Psoas muscle (tissue), 8 donors: ENCODE data around the gene NUP88. TPM values are rescaled to one million over a fixed set of nuclear protein-coding genes. Genes with fewer than 3 reads are reported as not detected.
"Not testable (repeated sequence)": the region's sequence is repeated elsewhere in the genome, so short reads cannot be mapped to it uniquely, and the experiment has no call there.

Experiments used
- ATAC-seq, 4 donors: fragments of 200-7000 bp; cut with Tn5 transposase; one replicate each; pipeline ENCODE4 v1.9.1; 2020; ENCODE audit warnings: moderate library complexity in 3 of 4, mild to moderate bottlenecking in 2 of 4
- DNase-seq, 2 donors: peaks; one replicate each; pipeline ENCODE4 v3.0.0-alpha.2; 2020
- H3K27ac ChIP-seq: fragments of 200-600 bp; one replicate; pipeline ENCODE4 v1.8.0; 2022
- H3K27me3 ChIP-seq, 3 donors: fragments of 200-600 bp in 1 of 3; one replicate each; pipeline versions ENCODE4 v1.6.1 to v1.8.0; 2013 to 2022; ENCODE audit warnings: low read length in 2 of 3, mild to moderate bottlenecking in 2 of 3, moderate library complexity in 1 of 3; ENCODE audit not compliant: insufficient read depth in 3 of 3
- H3K36me3 ChIP-seq, 2 donors: fragments of 200-600 bp in 1 of 2; one replicate each; pipeline versions ENCODE4 v1.6.1 to v1.8.0; 2013 to 2022; ENCODE audit warnings: low read depth in 1 of 2, mild to moderate bottlenecking in 1 of 2, moderate library complexity in 1 of 2; ENCODE audit not compliant: insufficient read depth in 1 of 2
- H3K4me1 ChIP-seq: fragments of 200-600 bp; one replicate; pipeline ENCODE4 v1.8.0; 2022
- H3K4me3 ChIP-seq: fragments of 200-600 bp; one replicate; pipeline ENCODE4 v1.8.0; 2022; ENCODE audit warnings: mild to moderate bottlenecking
- H3K9me3 ChIP-seq: fragments of 200-600 bp; one replicate; pipeline ENCODE4 v1.8.0; 2022
- WGBS, 3 donors: extraction: QIAGEN DNeasy Blood & Tissue Kit; methylation state at CpG; one replicate each; pipeline versions ENCODE4 v1.1.6 to v1.1.7; 2013; 5-methylcytosine and 5-hydroxymethylcytosine counted together
- intact Hi-C, 2 donors: fragments of 100-400 bp; cut with DNase I; formaldehyde crosslinking; loops; one replicate each; pipeline versions ENCODE4 v1.11.0 to v1.14.2; 2022
- polyA plus RNA-seq, 3 donors: library from polyadenylated mRNA; stranded (reverse); fragments of 200-250 nt; gene quantifications; one replicate each; pipeline ENCODE4 v1.2.3, GENCODE V29; 2013
- total RNA-seq, 4 donors: library from RNA; stranded (reverse); fragmentation: NEBNext Ultra II Directional in 2 of 4; extraction: Animal tissue kit (Norgen Biotek cat#: 25700) in 2 of 4; gene quantifications; one replicate each; pipeline versions ENCODE4 v1.2.1 to v1.2.4, GENCODE V29; 2021 to 2023
- TF ChIP-seq, protein P1 (sequence below): fragments of 200-600 bp; IDR thresholded peaks from one replicate; pipeline ENCODE4 v1.8.0; 2022; ENCODE audit warnings: antibody characterized with exemption
- donor health status: healthy with polysubstance abuse.
- donor health status: DM: no; HTN: no; CAD: no; lungs with moderate emphysema.
- donor health status: Bipolar disorder and iron deficiency.
- donor health status: healthy.
- donor health status: DM: yes; HTN: yes; CAD: no.
- donor health status: DM: no; HTN: no; CAD: no.
- donor health status: DM: no; HTN: no; CAD: no.
- donor health status: DM: yes; HTN: yes; CAD: no.

Gene NUP88
- total and polyA plus RNA-seq, 7 donors = 54.4 to 106 (median 82.6) TPM

DNA sequence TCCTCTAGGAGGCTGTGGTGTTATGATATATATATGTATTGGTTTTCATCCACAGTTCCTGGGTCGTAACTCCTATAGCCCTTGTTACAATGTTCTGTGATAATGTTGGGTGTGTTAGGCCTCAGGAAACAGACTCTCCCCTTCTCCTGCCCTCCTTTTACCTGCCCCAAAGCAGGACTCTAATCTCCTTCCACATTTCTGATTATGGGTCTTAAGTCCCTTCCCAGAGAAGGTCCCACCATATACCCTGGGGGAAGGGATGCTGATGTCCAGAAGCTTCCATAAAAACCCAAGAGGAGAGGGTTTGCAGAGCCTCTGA is 19.9 kb upstream of the NUP88 start:
- ATAC-seq = peak in 1 of 4 donors; percentile 11
- WGBS, 3 donors = 7 to 21% (median 7%) methylated on average over 1 of the region's 1 CpG
- no peaks in the 10 kb centered on the region for H3K27me3 ChIP-seq
- H3K36me3 ChIP-seq = peaks cover 12 to 63% of the 10 kb centered on the region in 2 donors
- intact Hi-C loops = loop anchor here (1.0 to 10.0 kb wide), 2 partner anchors 185 to 190 kb away; no protein-coding TSS in a partner anchor
- no peak for DNase-seq
- H3K9me3 ChIP-seq = no peaks in the 10 kb centered on the region
- peaks cover 6% of the 10 kb centered on the region for H3K4me1 ChIP-seq
- TF ChIP-seq, protein P1, sequence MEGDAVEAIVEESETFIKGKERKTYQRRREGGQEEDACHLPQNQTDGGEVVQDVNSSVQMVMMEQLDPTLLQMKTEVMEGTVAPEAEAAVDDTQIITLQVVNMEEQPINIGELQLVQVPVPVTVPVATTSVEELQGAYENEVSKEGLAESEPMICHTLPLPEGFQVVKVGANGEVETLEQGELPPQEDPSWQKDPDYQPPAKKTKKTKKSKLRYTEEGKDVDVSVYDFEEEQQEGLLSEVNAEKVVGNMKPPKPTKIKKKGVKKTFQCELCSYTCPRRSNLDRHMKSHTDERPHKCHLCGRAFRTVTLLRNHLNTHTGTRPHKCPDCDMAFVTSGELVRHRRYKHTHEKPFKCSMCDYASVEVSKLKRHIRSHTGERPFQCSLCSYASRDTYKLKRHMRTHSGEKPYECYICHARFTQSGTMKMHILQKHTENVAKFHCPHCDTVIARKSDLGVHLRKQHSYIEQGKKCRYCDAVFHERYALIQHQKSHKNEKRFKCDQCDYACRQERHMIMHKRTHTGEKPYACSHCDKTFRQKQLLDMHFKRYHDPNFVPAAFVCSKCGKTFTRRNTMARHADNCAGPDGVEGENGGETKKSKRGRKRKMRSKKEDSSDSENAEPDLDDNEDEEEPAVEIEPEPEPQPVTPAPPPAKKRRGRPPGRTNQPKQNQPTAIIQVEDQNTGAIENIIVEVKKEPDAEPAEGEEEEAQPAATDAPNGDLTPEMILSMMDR = no peak
- H3K27ac ChIP-seq = peak overlapping the region; percentile 84
- peak overlapping the region; percentile 90 for H3K4me3 ChIP-seq

DNA sequence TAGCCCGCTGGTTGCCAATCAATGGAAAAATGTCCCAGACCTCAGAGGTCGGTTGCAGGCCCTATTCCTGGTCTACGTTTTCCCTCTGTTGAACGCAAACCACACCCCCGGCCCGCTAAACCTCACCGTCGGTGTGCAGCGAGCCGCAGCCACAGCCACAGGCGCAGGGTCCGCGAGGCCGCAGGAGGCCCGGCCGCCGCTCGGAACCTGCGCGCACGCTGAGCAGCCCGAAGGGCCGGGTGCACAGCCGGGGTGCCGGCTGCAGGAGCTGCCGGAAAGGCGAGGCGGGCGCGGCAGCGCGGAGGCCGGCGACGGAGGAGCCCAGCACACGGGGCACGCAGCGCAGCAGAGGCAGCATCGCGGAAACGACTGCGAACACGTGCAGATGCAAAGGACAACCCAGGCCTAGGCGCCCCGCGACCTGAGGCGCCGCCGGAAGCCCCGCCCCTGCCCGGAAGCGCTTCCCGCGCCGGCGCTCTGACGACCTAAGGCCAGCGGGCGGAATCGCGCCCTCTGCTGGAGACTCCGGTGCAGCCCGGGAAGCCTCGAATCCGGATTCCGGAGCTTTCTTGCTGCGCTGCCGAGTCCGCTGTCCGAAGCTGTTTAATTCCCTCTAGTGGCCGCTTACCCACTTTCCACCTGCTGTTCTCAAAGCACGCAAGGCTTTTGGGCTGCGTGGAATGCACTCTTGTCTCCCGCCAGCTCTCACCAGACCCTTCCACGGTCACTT is 19.4 kb upstream of the NUP88 start, which contains the start of gene C1QBP:
TSS of gene C1QBP (minus strand) at position 440 of the 730 bp plus-strand sequence. CDS start at position 358, 82 bp downstream.
- Histone ChIP-seq H3K9me3 (no peaks in the 10 kb centered on the region), H3K4me1 (peaks cover 6% of the 10 kb centered on the region), H3K27ac (peak within 1 kb of the TSS; percentile 84), H3K4me3 (peak within 1 kb of the TSS; percentile 90), H3K36me3 (peaks cover 15 to 63% of the 10 kb centered on the region in 2 donors), H3K27me3 (no peaks in the 10 kb centered on the region)
- peak; percentile 95 to 98 (median 96) for ATAC-seq
- WGBS, 3 donors = 0 to 1% (median 0%) methylated on average over 60 to 75 of the region's 75 CpGs
- TF ChIP-seq, protein P1 = peak; percentile 99
- intact Hi-C loops = loop anchor here (1.0 to 10.0 kb wide), 2 partner anchors 184 to 190 kb away; no protein-coding TSS in a partner anchor
- peak; percentile 93 to 95 for DNase-seq

DNA sequence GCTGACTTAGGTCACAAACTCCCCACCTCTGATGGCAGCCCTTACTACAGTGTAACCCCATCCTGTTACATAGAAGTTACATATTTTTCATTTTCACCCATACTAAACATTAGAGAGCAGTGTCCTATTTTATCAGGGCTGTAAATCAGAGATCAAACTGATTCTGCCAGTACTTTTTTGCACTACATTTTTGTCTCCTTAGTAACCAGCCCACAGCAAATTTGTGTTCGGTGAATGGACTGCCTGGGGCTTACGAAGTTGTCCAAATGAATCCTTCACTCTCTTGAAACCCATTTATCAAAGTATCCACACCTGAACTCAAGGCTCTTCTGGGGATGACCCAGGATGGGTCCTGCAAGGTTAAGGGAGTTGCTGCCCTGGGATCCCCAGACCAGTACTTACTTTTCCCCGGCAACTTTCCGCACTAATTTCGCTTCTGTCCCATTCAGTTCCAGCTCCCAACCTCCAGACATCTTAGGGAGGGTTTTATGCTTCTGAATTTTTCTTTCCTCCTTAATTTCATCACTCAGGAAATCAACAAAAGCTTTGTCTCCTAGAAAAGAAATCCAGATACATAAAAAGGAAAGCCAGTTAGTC is 18.4 kb upstream of the NUP88 start:
- DNase-seq (no peak), ATAC-seq (no peak)
- no peaks in the 10 kb centered on the region for H3K27me3 ChIP-seq
- peaks cover 18 to 65% of the 10 kb centered on the region in 2 donors for H3K36me3 ChIP-seq
- no peaks in the 10 kb centered on the region for H3K9me3 ChIP-seq
- intact Hi-C loops = loop anchor here in 1 of 2 donors (10.0 kb wide), 1 partner anchor 183 kb away; no protein-coding TSS in a partner anchor
- H3K4me1 ChIP-seq = peaks cover 6% of the 10 kb centered on the region
- H3K27ac ChIP-seq = peak overlapping the region; percentile 84
- TF ChIP-seq, protein P1 = no peak
- WGBS, 3 donors = 56 to 68% (median 62%) methylated on average over 5 of the region's 5 CpGs
- H3K4me3 ChIP-seq = peak overlapping the region; percentile 90

DNA sequence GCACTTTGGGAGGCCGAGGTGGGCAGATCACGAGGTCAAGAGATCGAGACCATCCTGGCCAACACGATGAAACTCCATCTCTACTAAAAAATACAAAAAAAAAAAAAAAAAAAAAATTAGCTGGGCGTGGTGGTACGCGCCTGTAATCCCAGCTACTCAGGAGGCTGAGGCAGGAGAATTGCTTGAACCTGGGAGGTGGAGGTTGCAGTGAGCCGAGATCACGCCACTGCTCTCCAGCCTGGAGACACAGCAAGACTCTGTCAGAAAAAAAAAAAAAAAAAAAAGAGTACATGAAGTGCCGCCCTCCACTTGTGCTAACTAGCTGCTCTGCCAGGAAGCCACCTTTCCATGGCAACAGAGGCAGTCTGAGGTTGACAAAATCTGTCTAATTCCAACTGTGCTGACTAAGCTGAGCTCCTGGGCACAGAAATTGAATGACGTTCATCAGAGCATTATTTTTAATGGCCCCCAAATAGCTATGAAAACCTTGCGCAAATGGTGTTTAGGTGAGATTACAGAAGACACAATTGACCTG is 16.4 kb upstream of the NUP88 start:
- ATAC-seq, H3K4me1 ChIP-seq, H3K4me3 ChIP-seq, H3K9me3 ChIP-seq, H3K27me3 ChIP-seq, DNase-seq, H3K27ac ChIP-seq: not testable (repeated sequence)
- intact Hi-C loops = loop anchor here in 1 of 2 donors (10.0 kb wide), 1 partner anchor 181 kb away; no protein-coding TSS in a partner anchor
- 84 to 91% (median 85%) methylated on average over 7 to 9 of the region's 12 CpGs for WGBS, 3 donors
- H3K36me3 ChIP-seq = peaks cover 20 to 72% of the 10 kb centered on the region in 2 donors

DNA sequence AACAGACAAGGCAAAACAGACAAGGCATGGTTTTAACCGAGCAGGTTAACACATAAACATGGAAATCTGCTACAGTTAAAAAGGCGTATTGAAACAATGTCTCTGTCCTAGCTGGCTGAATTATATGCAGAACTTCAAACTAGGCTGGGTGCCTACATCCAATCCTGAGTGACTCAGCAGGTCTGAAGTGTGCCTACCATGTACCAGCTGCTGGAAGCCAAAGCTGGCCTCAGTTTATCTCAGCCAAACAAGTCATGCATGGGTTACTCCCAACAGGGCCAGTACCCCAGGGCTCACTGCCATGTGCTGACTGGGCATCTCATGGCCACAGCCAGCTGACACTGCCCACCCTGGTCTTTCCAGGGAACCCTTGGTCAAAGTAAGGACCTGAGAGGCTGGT is 15.5 kb upstream of the NUP88 start:
- no peak overlapping the region for H3K4me3 ChIP-seq
- peaks cover 20 to 81% of the 10 kb centered on the region in 2 donors for H3K36me3 ChIP-seq
- intact Hi-C loops = loop anchor here in 1 of 2 donors (10.0 kb wide), 1 partner anchor 180 kb away; no protein-coding TSS in a partner anchor
- no peaks in the 10 kb centered on the region for H3K27me3 ChIP-seq
- H3K4me1 ChIP-seq = peaks cover 6% of the 10 kb centered on the region
- no peaks in the 10 kb centered on the region for H3K9me3 ChIP-seq
- ATAC-seq (no peak), DNase-seq (no peak)
- 81 to 97% (median 88%) methylated on average over 2 of the region's 2 CpGs for WGBS, 3 donors
- TF ChIP-seq, protein P1 = no peak
- peak overlapping the region; percentile 62 for H3K27ac ChIP-seq
